SU-DHL-6 (cell line): ENCODE data around the gene NIP7.

ENCODE experiments used
- H2AFZ ChIP-seq: fragments of 200-600 bp; sonication (generic); 2 replicates; pipeline ENCODE4 v1.6.1; 2014; ENCODE audit warnings: low read depth, mild to moderate bottlenecking, moderate library complexity, mixed read lengths, antibody characterized with exemption, low read length; ENCODE audit not compliant: severe bottlenecking
- H3F3A ChIP-seq: fragments of 200-600 bp; shearing (Covaris generic); 2 replicates; pipeline ENCODE4 v1.6.0; 2016; ENCODE audit warnings: antibody characterized with exemption, mild to moderate bottlenecking; ENCODE audit not compliant: insufficient read depth
- H3K27ac ChIP-seq: fragments of 200-600 bp; sonication (generic); 2 replicates; pipeline ENCODE4 v1.5.1; 2016; ENCODE audit warnings: low read depth, mild to moderate bottlenecking, low read length, moderate library complexity, mixed read lengths
- H3K27me3 ChIP-seq: fragments of 200-600 bp; sonication (generic), shearing (Covaris generic); 2 replicates; pipeline ENCODE4 v1.6.0; 2014; ENCODE audit warnings: mild to moderate bottlenecking, low read length
- H3K36me3 ChIP-seq: fragments of 200-600 bp; sonication (generic); 2 replicates; pipeline ENCODE4 v1.6.1; 2014; ENCODE audit warnings: mild to moderate bottlenecking, low read length, mixed read lengths
- H3K4me2 ChIP-seq: fragments of 300-600, 200-600 bp; shearing (Covaris generic), sonication (generic); 2 replicates; pipeline ENCODE4 v1.6.0; 2014; ENCODE audit warnings: low read length, low read depth, mild to moderate bottlenecking; ENCODE audit not compliant: poor library complexity, severe bottlenecking
- H3K4me3 ChIP-seq: fragments of 200-600 bp; sonication (generic); 2 replicates; pipeline ENCODE4 v1.5.1; 2014; ENCODE audit warnings: antibody characterized with exemption, low read length, mild to moderate bottlenecking, mixed read lengths; ENCODE audit not compliant: insufficient read depth, poor library complexity, severe bottlenecking
- H3K79me2 ChIP-seq: fragments of 200-600 bp; sonication (generic); 2 replicates; pipeline ENCODE4 v1.6.1; 2014; ENCODE audit warnings: mild to moderate bottlenecking, low read length, moderate library complexity; ENCODE audit not compliant: insufficient read depth
- H3K9ac ChIP-seq: fragments of 200-600 bp; sonication (generic); 2 replicates; pipeline ENCODE4 v1.7.0; 2014; ENCODE audit warnings: mild to moderate bottlenecking, low read length
- H3K9me2 ChIP-seq: fragments of 200-600 bp; sonication (generic); replicated peaks from 2 replicates; pipeline ENCODE4 v1.6.1; 2014; ENCODE audit warnings: low read length; ENCODE audit not compliant: insufficient read depth
- H3K9me3 ChIP-seq: fragments of 200-600 bp; sonication (generic); 2 replicates; pipeline ENCODE4 v1.6.1; 2014; ENCODE audit warnings: low read length, mixed read lengths; ENCODE audit not compliant: insufficient read depth
- H4K20me1 ChIP-seq: fragments of 200-600 bp; sonication (generic); 2 replicates; pipeline ENCODE4 v1.6.1; 2014; ENCODE audit warnings: low read depth, mild to moderate bottlenecking, antibody characterized with exemption, low read length, moderate library complexity, mixed read lengths
- EZH2phosphoT487 ChIP-seq: fragments of 200-600 bp; sonication (generic), shearing (Covaris generic); conservative IDR thresholded peaks from 2 replicates; pipeline ENCODE4 v1.6.1; 2018; ENCODE audit warnings: mild to moderate bottlenecking, antibody characterized with exemption, low read length, moderate library complexity, mixed read lengths
- TF ChIP-seq, protein P1 (sequence below): fragments of 200-600 bp; sonication (generic); IDR thresholded peaks from one replicate; pipeline ENCODE4 v1.5.1; 2017; ENCODE audit warnings: antibody characterized with exemption, mild to moderate bottlenecking, low read length, moderate library complexity; ENCODE audit not compliant: insufficient read depth, poor library complexity, severe bottlenecking

The NIP7 gene

GRCh38 chr16:69338557-69339288 lies 849 bp upstream of the NIP7 start:
- peak overlapping the region; percentile 73 for H2AFZ ChIP-seq
- peak overlapping the region; percentile 88 for H3K4me2 ChIP-seq
- no peak for TF ChIP-seq EZH2phosphoT487
- TF ChIP-seq, protein P1, sequence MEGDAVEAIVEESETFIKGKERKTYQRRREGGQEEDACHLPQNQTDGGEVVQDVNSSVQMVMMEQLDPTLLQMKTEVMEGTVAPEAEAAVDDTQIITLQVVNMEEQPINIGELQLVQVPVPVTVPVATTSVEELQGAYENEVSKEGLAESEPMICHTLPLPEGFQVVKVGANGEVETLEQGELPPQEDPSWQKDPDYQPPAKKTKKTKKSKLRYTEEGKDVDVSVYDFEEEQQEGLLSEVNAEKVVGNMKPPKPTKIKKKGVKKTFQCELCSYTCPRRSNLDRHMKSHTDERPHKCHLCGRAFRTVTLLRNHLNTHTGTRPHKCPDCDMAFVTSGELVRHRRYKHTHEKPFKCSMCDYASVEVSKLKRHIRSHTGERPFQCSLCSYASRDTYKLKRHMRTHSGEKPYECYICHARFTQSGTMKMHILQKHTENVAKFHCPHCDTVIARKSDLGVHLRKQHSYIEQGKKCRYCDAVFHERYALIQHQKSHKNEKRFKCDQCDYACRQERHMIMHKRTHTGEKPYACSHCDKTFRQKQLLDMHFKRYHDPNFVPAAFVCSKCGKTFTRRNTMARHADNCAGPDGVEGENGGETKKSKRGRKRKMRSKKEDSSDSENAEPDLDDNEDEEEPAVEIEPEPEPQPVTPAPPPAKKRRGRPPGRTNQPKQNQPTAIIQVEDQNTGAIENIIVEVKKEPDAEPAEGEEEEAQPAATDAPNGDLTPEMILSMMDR, result no peak
- H3K9me2 ChIP-seq, result no peaks in the 10 kb centered on the region
- no peaks in the 10 kb centered on the region for H3K27me3 ChIP-seq
- peak overlapping the region; percentile 97 for H3K9ac ChIP-seq
- H3K9me3 ChIP-seq, result no peaks in the 10 kb centered on the region
- peaks cover 14% of the 10 kb centered on the region for H3K36me3 ChIP-seq
- peaks cover 24% of the 10 kb centered on the region for H3F3A ChIP-seq
- H3K79me2 ChIP-seq, result peaks cover 37% of the 10 kb centered on the region
- H3K27ac ChIP-seq, result peak overlapping the region; percentile 71
- H4K20me1 ChIP-seq, result no peaks in the 10 kb centered on the region
- peak overlapping the region; percentile 82 for H3K4me3 ChIP-seq

GRCh38 chr16:69340095-69340644 lies 598 bp downstream of the NIP7 start:
- H3F3A ChIP-seq, result peaks cover 24% of the 10 kb centered on the region
- no peak for TF ChIP-seq EZH2phosphoT487
- TF ChIP-seq, protein P1, result no peak
- H3K9ac ChIP-seq, result peak overlapping the region; percentile 97
- H3K4me3 ChIP-seq, result peak overlapping the region; percentile 82
- no peaks in the 10 kb centered on the region for H3K9me3 ChIP-seq
- peak overlapping the region; percentile 71 for H3K27ac ChIP-seq
- H3K27me3 ChIP-seq, result no peaks in the 10 kb centered on the region
- peaks cover 37% of the 10 kb centered on the region for H3K79me2 ChIP-seq
- H2AFZ ChIP-seq, result peak overlapping the region; percentile 39
- no peaks in the 10 kb centered on the region for H3K9me2 ChIP-seq
- H3K4me2 ChIP-seq, result peak overlapping the region; percentile 88
- H3K36me3 ChIP-seq, result peaks cover 16% of the 10 kb centered on the region
- H4K20me1 ChIP-seq, result no peaks in the 10 kb centered on the region

DNA sequence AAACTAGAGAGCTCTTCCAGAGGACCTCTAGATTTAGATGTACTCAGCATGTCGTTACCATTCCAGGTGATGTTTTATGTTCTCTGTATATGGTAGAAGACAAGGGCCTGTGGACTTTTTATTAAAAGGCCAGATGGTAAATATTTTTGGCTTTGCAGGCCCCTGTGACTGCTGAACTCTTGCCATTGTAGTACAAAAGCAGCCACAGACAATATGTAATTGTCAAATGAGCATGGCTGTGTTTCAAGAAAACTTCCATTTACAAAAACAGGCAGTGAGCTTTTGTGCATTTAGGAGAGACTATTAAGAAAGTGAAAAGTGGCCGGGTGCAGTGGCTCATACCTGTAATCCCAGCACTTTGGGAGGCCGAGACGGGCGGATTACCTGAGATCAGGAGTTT lies 4.6 kb downstream of the NIP7 start:
- Histone ChIP-seq H3F3A (peaks cover 27% of the 10 kb centered on the region), H3K9ac (no peak overlapping the region), H3K36me3 (peaks cover 16% of the 10 kb centered on the region), H3K4me2 (no peak overlapping the region), H3K79me2 (peaks cover 27% of the 10 kb centered on the region), H2AFZ (no peak overlapping the region), H3K27me3 (no peaks in the 10 kb centered on the region), H3K9me3 (no peaks in the 10 kb centered on the region), H4K20me1 (no peaks in the 10 kb centered on the region), H3K4me3 (no peak overlapping the region), H3K9me2 (no peaks in the 10 kb centered on the region), H3K27ac (no peak overlapping the region)
- TF ChIP-seq EZH2phosphoT487, result no peak
- TF ChIP-seq, protein P1, result no peak
